ENCODE data around the gene GRIA4.

GRIA4 gene

GRCh38 chr11:105609832-105610781, at the start of gene GRIA4:
TSS of gene GRIA4 (plus strand) at chr11:105610073. CDS start at chr11:105610998, 925 bp downstream.
- DNase-seq (ENCODE audit: low read depth): no peak

DNA sequence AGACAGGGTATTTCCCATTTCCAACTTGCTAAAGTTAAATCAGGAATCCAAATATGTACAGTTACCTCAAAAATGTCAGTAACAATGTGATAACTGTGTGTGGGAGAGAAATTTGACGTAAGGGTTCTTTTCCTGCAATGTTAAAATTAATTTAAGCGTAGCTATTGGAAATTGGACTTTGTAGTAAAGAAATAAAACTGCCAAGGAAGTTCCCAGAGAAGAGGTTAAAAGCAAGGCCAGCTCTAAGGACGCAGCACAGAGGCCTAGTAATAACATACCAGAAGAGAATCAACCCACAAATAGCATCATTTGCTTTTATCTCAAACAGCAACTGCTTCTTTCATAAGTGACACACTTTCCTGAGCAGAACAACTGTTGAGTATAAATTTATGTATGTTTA, 36.8 kb upstream of the GRIA4 start:
- no peak for DNase-seq (ENCODE audit: low read depth)

GRCh38 chr11:105574974-105575373, 34.9 kb upstream of the GRIA4 start:
- DNase-seq (ENCODE audit: low read depth): no peak

DNA sequence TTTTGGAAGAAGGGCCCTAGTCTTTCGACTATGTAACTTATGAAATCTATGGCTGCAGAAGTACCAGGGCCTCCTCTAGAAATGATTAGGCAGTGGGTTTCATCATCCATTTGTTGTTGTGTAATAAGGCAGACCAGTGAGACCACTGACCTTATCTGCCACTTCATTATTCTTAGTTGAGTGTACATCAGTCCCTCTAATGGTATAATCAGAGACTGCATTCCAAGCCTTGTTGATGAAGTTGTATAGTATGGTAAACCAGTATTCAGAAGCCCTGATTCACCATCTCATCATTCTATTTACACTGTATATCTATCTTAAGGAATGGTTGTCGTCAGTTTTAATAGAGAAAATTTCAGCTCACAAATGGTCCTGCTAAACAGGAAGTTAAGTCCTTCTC, 32.2 kb upstream of the GRIA4 start:
- no peak for DNase-seq (ENCODE audit: low read depth)

GRCh38 chr11:105579111-105579510, 30.8 kb upstream of the GRIA4 start:
- no peak for DNase-seq (ENCODE audit: low read depth)

DNA sequence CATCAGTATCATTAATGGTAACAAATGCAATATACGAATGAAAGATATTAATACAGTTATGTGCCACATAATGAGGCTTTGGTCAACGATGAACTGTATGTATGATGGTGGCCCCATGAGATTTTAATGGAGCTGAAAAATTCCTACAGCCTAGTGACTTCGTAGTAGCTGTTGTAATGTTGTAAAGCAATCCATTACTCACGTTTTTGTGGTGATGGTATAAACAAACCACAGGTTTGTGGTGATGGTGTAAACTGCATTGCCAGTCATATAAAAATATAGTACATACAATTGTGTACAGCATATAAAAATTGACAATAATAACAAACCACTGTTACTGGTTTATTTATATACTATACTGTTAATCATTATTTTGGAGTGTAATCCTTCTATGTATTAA, 27.4 kb upstream of the GRIA4 start:
- no peak for DNase-seq (ENCODE audit: low read depth)

DNA sequence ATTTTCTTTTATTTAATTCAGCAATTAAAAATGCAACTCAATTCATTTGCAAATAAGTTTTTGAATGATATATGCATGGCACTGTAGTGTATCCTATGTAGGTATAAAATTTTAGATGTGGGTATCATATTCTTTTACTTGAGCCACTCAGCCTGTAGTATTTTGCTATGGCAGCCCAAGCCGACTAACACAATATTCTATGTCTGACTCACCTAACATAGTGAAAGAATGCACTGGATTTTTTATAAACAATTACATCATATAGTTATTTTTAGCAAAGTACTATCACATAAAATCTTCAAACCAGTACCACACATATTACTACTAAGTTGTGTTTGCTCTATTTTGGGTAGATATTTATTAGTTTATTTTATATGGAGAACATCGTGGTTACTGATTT, 21.9 kb upstream of the GRIA4 start:
- no peak for DNase-seq (ENCODE audit: low read depth)

GRCh38 chr11:105589346-105589745, 20.5 kb upstream of the GRIA4 start:
- DNase-seq (ENCODE audit: low read depth): no peak

DNA sequence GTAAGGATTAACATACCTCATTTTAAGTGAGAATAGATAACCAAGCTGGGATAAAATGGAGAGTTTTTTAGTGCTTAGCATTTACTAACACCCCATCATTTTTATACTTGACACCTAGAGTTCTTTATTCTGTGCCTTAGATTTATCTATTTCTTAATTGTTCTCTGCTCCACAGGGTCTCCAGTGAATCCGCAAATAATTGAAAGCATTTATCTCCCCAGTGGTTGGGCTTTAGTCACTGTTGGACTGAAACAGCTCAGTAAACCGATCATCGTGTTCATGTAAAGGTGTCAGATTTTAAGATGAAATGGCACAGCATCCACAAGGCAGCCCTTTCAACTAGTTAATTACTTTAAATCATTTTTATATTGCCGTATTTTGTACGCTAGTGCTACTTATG, 17.8 kb upstream of the GRIA4 start:
- no peak for DNase-seq (ENCODE audit: low read depth)

DNA sequence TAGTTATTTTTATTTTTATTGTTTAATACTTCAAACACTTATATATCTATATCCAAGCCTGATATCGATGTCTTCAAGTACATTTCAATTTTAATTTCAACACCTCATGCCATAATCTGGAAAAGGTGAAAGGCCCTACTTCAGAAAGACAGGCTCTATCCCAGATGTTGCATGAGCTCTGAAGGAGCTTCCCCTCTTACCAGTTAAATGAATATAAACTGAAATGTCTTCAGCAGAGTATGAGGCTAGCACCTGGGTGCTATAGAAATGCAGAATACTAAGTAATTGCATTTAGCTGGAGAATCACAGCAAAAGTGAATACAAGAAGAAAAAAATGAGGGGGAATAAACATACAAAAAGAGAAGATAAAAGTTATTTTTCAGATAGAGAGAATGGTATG, 11.5 kb upstream of the GRIA4 start:
- DNase-seq (ENCODE audit: low read depth): no peak

- DNase-seq (ENCODE audit: low read depth): no peak
These were observed 6.7 kb upstream of the GRIA4 start for GRCh38 chr11:105603156-105603555.

GRCh38 chr11:105609341-105609781, 512 bp upstream of the GRIA4 start:
- no peak for DNase-seq (ENCODE audit: low read depth)

GRCh38 chr11:105610871-105611571, 1.1 kb downstream of the GRIA4 start:
- DNase-seq (ENCODE audit: low read depth): no peak

- DNase-seq (ENCODE audit: low read depth): no peak
These were observed 1.9 kb downstream of the GRIA4 start for GRCh38 chr11:105611572-105612441.

GRCh38 chr11:105612771-105613170, 2.9 kb downstream of the GRIA4 start:
- no peak for DNase-seq (ENCODE audit: low read depth)

DNA sequence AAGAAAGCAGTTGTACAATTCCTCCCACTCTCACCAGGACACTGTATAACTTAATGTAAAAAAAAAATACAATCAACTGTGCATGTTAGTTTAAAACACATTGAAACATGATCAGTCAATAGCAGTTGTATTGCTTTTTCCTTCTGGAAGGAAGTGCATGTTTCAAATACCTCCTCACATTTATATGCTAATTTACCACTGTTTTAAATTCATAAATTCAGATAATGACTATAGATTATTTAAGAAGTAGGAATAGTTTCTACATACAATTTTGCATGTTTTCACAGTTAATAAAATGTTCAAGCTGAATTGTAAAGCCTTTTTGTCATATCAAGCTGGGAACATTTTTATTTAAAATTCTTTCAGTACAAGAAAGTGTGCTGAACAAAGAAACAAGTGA, 3.3 kb downstream of the GRIA4 start:
- DNase-seq (ENCODE audit: low read depth): no peak

DNA sequence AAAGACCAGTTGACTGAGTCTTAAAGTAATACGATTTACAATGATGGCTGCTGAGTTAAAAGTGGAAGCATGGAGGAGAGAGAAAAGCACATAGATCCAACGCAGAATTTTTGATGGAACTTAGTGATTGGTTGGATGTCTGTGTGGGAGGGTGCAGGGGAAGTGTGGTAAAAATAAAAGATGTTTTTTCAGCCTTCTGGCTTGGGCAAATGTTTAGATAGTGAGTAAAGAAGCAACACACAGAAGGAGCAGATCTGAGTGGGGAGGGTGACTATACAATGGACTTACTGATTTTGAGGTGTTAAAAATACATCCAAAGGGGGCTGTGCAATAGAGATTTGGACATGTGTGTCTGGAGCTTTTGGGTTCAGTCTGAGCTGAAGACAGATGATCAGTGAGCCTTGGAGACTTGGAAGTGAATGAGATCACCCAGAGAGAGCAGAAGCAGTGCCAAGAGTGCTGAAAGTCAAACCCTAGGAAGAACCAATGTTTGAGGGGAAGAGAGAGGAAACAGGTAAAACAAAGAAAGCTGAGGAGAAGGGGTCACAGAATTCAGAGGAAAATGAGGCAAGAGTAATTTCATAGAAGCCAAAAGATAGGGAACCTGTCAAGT, 8.6 kb downstream of the GRIA4 start:
- DNase-seq (ENCODE audit: low read depth): no peak

DNA sequence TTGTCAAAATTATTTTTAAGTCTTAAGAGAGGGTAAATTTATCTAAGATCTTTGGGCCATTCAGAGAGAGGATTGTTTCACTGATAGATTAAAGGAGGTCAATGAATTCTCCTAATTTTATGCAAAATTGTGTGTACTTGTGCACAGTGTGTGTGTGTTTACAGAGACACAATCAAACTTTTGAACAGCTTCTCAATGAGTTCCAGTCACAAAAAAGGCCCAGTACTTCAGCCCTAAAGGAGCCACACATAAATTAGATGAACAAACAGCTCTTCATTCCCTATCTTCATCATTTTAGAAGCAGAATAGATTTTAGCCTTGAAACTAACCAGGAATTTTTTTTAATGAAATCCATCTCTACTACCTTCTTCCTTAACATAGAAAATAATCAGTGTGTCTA, 9.7 kb downstream of the GRIA4 start:
- no peak for DNase-seq (ENCODE audit: low read depth)

DNA sequence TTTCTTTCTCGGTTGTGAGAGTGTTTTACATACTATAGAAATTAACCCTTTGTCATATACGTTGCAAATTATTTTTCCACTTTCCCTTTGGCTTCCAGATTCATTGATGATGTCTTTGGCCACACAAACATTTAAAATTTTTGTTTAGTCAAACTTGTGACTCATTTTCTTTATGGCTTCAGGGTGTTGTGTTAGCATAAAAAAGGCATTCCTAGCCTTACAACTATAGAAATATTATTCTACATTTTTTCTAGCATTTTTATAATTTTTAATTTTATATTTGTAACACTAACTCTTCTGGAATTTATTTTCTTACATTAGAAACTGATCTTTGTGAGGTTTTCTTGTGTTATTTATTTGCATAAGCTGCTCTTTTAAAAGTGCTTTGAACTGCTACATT, 12.1 kb downstream of the GRIA4 start:
- DNase-seq (ENCODE audit: low read depth): no peak

DNA sequence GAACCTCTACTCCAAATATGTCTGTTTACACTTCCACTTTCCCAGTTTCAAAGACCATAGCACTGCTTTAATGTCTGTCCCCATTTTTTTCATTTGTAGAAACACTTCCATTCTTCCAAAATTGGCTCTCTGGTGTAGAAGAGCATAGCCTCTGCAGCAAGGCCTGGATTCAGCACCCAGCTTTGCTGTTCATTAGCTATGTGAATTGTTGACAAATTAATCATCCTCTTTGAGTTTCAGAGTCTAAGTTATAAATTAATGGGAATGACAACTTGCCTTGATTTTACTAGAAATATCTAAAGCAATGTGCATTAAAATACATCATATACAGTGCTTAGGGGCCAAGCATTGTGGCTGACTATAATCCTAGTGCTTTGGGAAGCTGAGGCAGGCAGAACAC, 22.4 kb downstream of the GRIA4 start:
- no peak for DNase-seq (ENCODE audit: low read depth)

GRCh38 chr11:105635466-105635865, 25.6 kb downstream of the GRIA4 start:
- DNase-seq (ENCODE audit: low read depth): no peak

GRCh38 chr11:105636496-105636895, 26.6 kb downstream of the GRIA4 start:
- DNase-seq (ENCODE audit: low read depth): no peak

Data from T-helper 22 cell (primary cell).